HG03066 (cell line): ENCODE measurements around the gene COMP.
"Not testable (repeated sequence)": the region's sequence is repeated elsewhere in the genome, so short reads cannot be mapped to it uniquely, and the experiment has no call there.

Source experiments
- ATAC-seq: cut with Tn5 transposase; IDR thresholded peaks from one replicate; pipeline ENCODE4 v1.9.1; 2021; ENCODE audit warnings: low read depth; ENCODE audit not compliant: unreplicated experiment

Gene COMP

GRCh38 chr19:18733762-18734332, 57.3 kb downstream of the COMP start:
- ATAC-seq: not testable (repeated sequence)

DNA sequence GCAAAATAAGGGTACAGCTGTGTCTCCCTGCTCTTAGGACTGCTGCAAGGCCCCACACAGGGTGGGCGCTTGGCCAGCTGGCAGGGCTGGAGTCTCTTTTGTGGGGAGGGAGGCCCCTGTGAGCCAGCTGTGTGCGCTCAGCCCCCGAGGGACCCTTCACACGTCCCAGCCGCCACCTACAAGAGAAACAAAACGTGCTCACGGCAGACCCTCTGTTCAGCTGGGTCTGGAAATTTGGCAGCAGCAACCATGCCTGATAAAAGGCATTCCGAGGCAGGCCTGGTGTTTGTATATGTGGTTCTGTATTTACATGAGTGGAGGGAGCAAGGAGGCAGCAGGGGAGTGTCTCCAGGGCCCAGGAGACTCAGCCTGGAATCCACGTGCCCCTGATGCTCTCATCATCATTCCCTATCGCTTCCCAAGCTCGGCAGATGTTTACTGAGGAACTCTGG, 57.9 kb downstream of the COMP start:
- ATAC-seq: no peak
